ES-I3 (cell line): Measurements from ENCODE around the gene SLIT1.

Source experiments
- H3K36me3 ChIP-seq: 2 replicates; pipeline ENCODE4 v1.6.1; 2013; ENCODE audit warnings: mild to moderate bottlenecking, low read length, control low read depth, moderate library complexity; ENCODE audit not compliant: insufficient read depth
- H3K4me1 ChIP-seq: 2 replicates; pipeline ENCODE4 v1.6.1; 2013; ENCODE audit warnings: mild to moderate bottlenecking, control low read depth, low read length; ENCODE audit not compliant: insufficient read depth
- H3K9ac ChIP-seq: 2 replicates; pipeline ENCODE4 v1.6.1; 2013; ENCODE audit warnings: low read depth, mild to moderate bottlenecking, low read length, moderate library complexity
- H3K9me3 ChIP-seq: 2 replicates; pipeline ENCODE4 v1.6.1; 2013; ENCODE audit warnings: mild to moderate bottlenecking, low read length, moderate library complexity; ENCODE audit not compliant: control insufficient read depth, insufficient read depth

Gene SLIT1

GRCh38 chr10:97171001-97171400, 14.8 kb downstream of the SLIT1 start:
- H3K9ac ChIP-seq = no peak overlapping the region
- H3K4me1 ChIP-seq = peaks cover 14% of the 10 kb centered on the region
- H3K36me3 ChIP-seq = no peaks in the 10 kb centered on the region
- no peaks in the 10 kb centered on the region; the same call in 1 of the 2 replicates for H3K9me3 ChIP-seq

- no peaks in the 10 kb centered on the region; the same call in 1 of the 2 replicates for H3K9me3 ChIP-seq
- H3K36me3 ChIP-seq = no peaks in the 10 kb centered on the region
- H3K4me1 ChIP-seq = peaks cover 14% of the 10 kb centered on the region
- no peak overlapping the region for H3K9ac ChIP-seq
These were observed 15.7 kb downstream of the SLIT1 start for GRCh38 chr10:97169911-97170693.

- Histone ChIP-seq H3K9ac (no peak overlapping the region), H3K36me3 (no peaks in the 10 kb centered on the region), H3K4me1 (peaks cover 17% of the 10 kb centered on the region), H3K9me3 (no peaks in the 10 kb centered on the region; the same call in 1 of the 2 replicates)
These were observed 16.7 kb downstream of the SLIT1 start for GRCh38 chr10:97169063-97169462.

GRCh38 chr10:97168645-97169044, 17.1 kb downstream of the SLIT1 start:
- Histone ChIP-seq H3K4me1 (peaks cover 20% of the 10 kb centered on the region), H3K36me3 (no peaks in the 10 kb centered on the region), H3K9me3 (no peaks in the 10 kb centered on the region; the same call in 1 of the 2 replicates), H3K9ac (no peak overlapping the region)

GRCh38 chr10:97165499-97165898, 20.3 kb downstream of the SLIT1 start:
- H3K9ac ChIP-seq = no peak overlapping the region
- peaks cover 28% of the 10 kb centered on the region for H3K4me1 ChIP-seq
- H3K36me3 ChIP-seq = no peaks in the 10 kb centered on the region
- H3K9me3 ChIP-seq = no peaks in the 10 kb centered on the region; the same call in 1 of the 2 replicates

GRCh38 chr10:97163781-97164501, 21.8 kb downstream of the SLIT1 start:
- H3K9ac ChIP-seq = no peak overlapping the region
- no peaks in the 10 kb centered on the region for H3K36me3 ChIP-seq

GRCh38 chr10:97163181-97163580, 22.6 kb downstream of the SLIT1 start:
- Histone ChIP-seq H3K9me3 (no peaks in the 10 kb centered on the region; the same call in 1 of the 2 replicates), H3K4me1 (peaks cover 17% of the 10 kb centered on the region)

More at GRCh38 chr10:97163781-97164501, 21.8 kb downstream of the SLIT1 start:
- Histone ChIP-seq H3K4me1 (peaks cover 17% of the 10 kb centered on the region), H3K9me3 (no peaks in the 10 kb centered on the region; the same call in 1 of the 2 replicates)

GRCh38 chr10:97159646-97160305, 26.0 kb downstream of the SLIT1 start:
- Histone ChIP-seq H3K4me1 (peaks cover 17% of the 10 kb centered on the region), H3K9ac (no peak overlapping the region), H3K36me3 (no peaks in the 10 kb centered on the region), H3K9me3 (no peaks in the 10 kb centered on the region)

More at GRCh38 chr10:97163181-97163580, 22.6 kb downstream of the SLIT1 start:
- Histone ChIP-seq H3K9ac (no peak overlapping the region), H3K36me3 (no peaks in the 10 kb centered on the region)

GRCh38 chr10:97157578-97158095, 28.1 kb downstream of the SLIT1 start:
- H3K9ac ChIP-seq = no peak overlapping the region
- H3K9me3 ChIP-seq = no peaks in the 10 kb centered on the region
- H3K36me3 ChIP-seq = no peaks in the 10 kb centered on the region
- peaks cover 1% of the 10 kb centered on the region for H3K4me1 ChIP-seq

- H3K4me1 ChIP-seq = peaks cover 6% of the 10 kb centered on the region; the same call in 1 of the 2 replicates
- H3K9me3 ChIP-seq = no peaks in the 10 kb centered on the region
- H3K36me3 ChIP-seq = no peaks in the 10 kb centered on the region
- H3K9ac ChIP-seq = no peak overlapping the region
These were observed 31.0 kb downstream of the SLIT1 start for GRCh38 chr10:97154781-97155180.

GRCh38 chr10:97154162-97154561, 31.6 kb downstream of the SLIT1 start:
- Histone ChIP-seq H3K9ac (no peak overlapping the region), H3K36me3 (no peaks in the 10 kb centered on the region), H3K9me3 (no peaks in the 10 kb centered on the region), H3K4me1 (peaks cover 12% of the 10 kb centered on the region; the same call in 1 of the 2 replicates)

GRCh38 chr10:97153270-97153850, 32.4 kb downstream of the SLIT1 start:
- no peak overlapping the region for H3K9ac ChIP-seq
- peaks cover 13% of the 10 kb centered on the region; the same call in 1 of the 2 replicates for H3K4me1 ChIP-seq
- no peaks in the 10 kb centered on the region for H3K9me3 ChIP-seq
- H3K36me3 ChIP-seq = no peaks in the 10 kb centered on the region

- Histone ChIP-seq H3K9ac (no peak overlapping the region), H3K36me3 (no peaks in the 10 kb centered on the region), H3K9me3 (no peaks in the 10 kb centered on the region), H3K4me1 (peaks cover 13% of the 10 kb centered on the region; the same call in 1 of the 2 replicates)
These were observed 34.3 kb downstream of the SLIT1 start for GRCh38 chr10:97151307-97151914.
